NK-92 (cell line): Measurements from ENCODE around the gene OPTN.
"Not testable (repeated sequence)": the region's sequence is repeated elsewhere in the genome, so short reads cannot be mapped to it uniquely, and the experiment has no call there.

Source experiments
- DNase-seq: peaks from one replicate; lab custom pipeline; 2025; ENCODE audit not compliant: unreplicated experiment; lab: John Stamatoyannopoulos, UW

OPTN gene

GRCh38 chr10:13099666-13100348 lies at the start of gene OPTN:
Gene OPTN, plus strand, starts transcription at chr10:13100163. Its CDS starts 8,960 bp downstream, at chr10:13109123.
- DNase-seq: no peak

- no peak for DNase-seq
Observed at GRCh38 chr10:13051126-13051694, 48.8 kb upstream of the OPTN start.

DNA sequence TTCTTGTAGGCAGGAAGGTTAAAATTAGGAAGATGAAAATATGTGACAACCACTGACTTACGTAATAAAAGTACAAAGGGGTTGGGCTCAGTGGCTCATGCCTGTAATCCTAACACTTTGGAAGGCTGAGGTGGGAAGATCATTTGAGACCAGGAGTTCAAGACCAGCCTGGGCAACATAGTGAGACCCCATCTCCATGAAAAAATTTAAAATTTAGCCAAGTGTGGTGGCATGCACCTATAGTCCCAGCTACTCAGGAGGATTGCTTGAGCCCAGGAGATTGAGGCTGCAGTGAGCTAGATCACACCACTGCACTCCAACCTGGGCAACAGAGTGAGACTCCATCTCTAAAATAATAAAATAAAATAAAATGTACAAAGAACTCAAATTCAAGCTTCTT lies 46.8 kb upstream of the OPTN start:
- not testable (repeated sequence) for DNase-seq

DNA sequence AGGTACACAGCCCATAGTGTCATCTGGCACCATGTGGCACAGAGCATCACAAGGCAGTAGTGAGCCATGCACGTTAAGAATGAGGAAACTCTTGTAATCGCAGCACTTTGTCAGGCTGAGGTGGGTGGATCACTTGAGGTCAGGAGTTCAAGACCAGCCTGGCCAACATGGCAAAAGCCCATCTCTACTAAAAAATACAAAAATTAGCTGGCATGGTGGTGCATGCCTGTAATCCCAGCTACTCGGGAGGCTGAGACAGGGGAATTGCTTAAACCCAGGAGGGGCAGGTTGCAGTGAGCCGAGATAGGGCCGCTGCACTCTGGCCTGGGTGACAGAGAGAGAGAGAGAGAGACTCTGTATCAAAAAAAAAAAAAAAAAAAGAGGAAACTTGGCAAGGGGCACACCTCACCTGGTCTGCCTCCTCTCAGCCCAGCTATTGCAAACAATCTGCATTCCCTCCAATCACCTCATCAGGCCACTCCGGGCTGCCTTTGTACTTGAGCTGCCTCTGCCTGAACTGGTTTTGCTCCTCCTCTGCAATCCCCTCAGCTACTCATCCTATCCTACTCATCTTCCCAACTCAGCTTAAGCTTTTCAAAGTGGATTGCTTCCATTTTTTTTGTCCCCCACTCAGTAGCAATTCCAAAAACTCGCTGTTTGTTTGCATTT lies 46.0 kb upstream of the OPTN start:
- DNase-seq: no peak

- DNase-seq: no peak
Observed at GRCh38 chr10:13054844-13055243, 45.1 kb upstream of the OPTN start.

DNA sequence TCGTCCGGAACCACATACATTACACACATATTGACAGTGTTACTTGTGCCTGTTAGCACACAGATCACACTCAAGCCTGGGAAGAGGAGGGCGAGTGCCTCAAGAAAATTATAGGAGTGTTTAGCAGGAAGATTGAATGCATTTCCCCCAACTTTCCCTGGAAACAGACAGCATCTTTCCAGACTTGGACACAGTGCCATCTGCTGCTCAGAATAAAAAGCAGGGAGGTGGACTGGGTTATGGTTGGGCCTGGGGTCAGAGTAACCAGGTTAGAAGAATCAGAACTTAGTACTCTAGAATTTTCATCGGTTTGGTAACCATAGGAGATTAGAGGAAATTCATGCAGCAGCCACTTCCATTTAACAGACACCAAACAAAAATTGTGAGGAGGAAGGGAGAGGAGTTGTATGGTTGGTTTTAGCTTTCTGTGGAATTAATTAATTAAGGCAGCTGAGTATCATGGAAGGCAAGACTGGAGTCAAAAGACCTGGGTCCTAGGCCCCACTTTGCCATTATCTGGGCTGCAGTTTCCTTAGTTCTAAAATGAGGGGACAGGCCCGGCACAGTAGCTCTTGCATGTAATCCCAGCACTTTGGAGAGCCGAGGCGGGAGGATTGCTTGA lies 43.4 kb upstream of the OPTN start:
- DNase-seq: no peak

- DNase-seq: no peak
Observed at GRCh38 chr10:13062803-13063202, 37.2 kb upstream of the OPTN start.

DNA sequence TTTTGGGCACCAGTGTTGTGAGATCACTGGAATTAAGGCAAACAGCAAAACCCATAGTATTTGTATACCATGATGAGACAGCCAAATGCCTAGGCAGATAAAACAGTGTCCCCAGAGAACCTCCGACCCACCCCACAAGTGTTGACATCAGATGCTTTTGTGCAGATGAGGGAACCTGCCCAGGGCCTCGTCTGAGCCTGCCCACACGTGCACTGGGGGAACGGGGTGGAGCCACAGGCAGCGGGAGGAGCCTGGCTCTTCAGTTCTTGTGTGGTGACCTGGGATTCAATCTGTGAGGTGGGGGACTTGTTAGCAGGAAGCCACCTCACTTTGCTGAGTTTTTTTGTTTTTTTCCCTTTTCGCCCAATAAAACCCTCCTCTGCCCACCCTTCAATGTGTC lies 33.4 kb upstream of the OPTN start:
- no peak for DNase-seq

GRCh38 chr10:13067431-13067830 lies 32.5 kb upstream of the OPTN start:
- DNase-seq: no peak

GRCh38 chr10:13068071-13068470 lies 31.9 kb upstream of the OPTN start:
- DNase-seq: no peak

DNA sequence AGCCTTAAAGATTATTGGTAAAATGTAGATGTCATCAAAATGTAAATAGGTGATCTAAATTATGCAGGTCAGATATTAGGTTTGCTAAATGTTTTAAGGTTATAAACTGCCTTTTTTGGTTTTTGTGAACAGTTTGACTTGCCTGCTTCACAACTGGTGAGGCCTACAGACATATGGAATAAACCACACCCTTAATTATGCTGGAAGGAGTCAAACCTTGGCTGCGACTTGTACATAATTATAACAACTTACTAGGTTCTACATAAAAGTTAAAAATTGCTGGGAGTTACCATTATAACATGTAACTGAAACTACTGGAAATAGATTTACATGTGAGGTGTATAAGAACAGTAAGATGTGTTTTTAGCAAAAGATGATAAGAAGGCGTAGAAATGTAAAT lies 31.5 kb upstream of the OPTN start:
- DNase-seq: no peak

DNA sequence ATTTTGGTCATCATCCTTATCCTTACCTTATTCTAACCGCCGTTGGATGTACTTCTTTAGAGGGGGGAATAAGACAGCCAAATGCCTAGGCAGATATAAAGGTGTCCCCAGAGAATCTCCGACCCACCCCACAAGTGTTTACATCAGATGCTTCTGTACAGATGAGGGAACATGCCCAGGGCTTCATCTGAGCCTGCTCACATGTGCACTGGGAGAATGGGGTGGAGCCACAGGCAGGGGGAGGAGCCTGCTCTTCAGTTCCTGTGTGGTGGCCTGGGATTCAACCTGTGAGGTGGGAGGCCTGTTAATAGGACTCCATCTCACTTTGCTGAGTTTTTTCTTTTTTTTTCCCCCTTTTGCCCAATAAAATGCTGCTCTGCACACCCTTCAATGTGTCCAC lies 27.6 kb upstream of the OPTN start:
- no peak for DNase-seq

DNA sequence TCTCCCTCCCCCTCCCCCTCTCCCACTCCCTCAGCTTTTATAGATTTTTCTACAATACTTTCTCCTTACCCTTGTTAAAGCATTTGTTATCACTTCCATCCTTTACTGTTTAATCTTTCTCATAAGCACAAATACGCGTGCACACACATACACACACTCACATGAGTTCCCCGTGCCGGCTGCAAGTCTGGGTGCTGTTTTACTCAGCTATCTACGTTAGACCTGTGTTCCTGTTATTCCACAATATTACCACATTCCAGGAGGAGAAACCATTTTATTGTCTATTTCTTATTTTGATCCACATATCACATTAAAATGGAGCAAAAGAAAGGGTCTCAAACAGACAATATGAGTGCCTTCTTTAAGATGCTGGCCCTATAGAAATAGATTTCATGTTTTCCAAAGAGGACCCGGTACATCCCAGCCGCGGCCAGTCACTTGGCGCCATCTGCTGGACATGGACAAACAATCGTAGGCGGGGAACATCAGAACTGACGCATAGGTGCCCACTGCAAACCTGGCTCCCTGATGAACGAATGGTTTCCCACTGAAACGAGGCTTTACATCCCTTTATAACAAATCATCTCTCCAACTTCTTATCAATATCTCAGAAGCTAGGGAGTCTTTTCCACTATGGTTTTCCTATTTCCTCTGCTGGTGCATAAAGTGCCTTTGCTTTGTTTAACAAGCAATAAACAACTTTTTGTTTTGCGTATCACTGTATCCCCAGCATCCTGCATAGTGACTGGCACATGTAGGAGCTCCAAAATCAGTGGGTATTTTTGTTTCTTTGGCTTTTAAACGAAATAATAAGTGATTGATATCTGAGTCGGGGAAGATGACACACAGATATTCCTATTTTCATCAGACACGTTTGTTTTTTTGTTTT lies 25.2 kb upstream of the OPTN start:
- DNase-seq: no peak

GRCh38 chr10:13078912-13079775 lies 20.8 kb upstream of the OPTN start:
- DNase-seq: no peak

DNA sequence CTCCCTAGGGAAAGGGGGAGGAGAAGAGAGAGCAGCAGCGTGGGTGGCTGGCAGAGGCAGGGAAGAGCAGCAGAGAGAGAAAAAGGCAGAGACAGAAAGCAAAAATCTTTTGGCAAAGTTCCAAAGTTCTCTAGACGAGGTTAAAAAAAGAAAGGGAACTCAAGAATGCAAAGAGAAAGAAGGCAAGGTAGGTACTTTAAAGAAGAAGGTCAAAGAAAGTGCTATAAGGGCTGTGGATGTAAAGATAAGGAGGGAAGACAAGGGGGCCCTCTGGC lies 20.2 kb upstream of the OPTN start:
- no peak for DNase-seq

GRCh38 chr10:13080643-13081042 lies 19.3 kb upstream of the OPTN start:
- no peak for DNase-seq

DNA sequence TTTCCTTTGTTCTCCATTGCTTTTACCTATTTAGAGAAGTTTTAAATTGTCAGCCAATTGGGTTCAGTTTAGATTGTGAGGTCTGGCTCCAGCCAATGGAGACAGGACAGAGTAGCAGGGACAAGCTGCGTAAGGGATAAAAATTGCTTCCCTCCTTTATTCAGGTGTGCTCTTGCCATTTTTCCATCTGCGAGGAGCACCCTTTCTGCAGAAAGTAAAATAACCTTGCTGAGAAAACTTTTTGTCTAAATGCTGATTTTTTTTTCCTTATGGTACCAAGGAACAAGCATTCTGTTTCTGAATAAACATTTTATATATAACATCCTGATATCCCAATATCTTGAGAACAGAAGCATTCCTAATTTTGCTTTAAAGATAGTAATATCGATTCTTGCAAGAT lies 16.3 kb upstream of the OPTN start:
- not testable (repeated sequence) for DNase-seq

GRCh38 chr10:13086056-13086455 lies 13.9 kb upstream of the OPTN start:
- no peak for DNase-seq

GRCh38 chr10:13087601-13087985 lies 12.4 kb upstream of the OPTN start:
- DNase-seq: no peak

DNA sequence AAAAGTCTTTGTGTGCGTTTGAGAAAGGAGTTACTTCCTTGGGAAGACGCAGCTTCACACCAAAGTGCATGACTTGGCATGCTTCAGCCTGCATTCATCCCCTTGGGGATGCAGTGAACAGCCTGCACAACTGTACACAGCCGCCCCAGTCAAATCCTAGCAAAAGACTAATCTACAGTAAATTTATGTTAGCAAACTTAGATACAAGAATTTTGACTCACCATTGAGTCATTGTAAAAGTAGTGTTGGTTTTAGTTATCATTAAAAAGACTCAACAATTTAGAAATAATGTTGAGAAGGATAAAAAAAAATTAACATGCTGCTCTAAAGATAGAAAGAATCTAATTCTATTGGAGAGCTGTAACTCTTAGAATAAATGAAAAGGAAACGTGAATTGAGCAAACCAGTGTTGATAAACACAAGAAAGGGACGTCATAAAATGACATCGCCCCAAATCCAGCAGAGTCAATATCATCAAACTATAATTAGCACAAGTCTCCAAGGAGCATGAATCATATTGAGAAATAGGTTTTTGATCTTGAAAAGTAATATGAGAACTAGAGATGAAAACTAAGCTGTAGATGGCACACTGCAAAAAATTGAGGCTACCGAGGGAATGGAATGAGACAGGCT lies 11.9 kb upstream of the OPTN start:
- DNase-seq: no peak
